ENCODE measurements around the gene MT2A. TPM values are rescaled to one million over a fixed set of nuclear protein-coding genes. Genes with fewer than 3 reads are reported as not detected.

The MT2A gene
- total RNA-seq, 1 donor from 2014 or later: 139 TPM

- Histone ChIP-seq H3K4me3 (ENCODE audit: low read depth, low read length) (no peak overlapping the region), H3K36me3 (ENCODE audit: control insufficient read depth, insufficient read depth, low read length) (no peaks in the 10 kb centered on the region), H3K27me3 (ENCODE audit: control insufficient read depth, insufficient read depth, low read length) (peaks cover 30% of the 10 kb centered on the region)
- no peak for TF ChIP-seq CTCF (IDR thresholded peaks at IDR 0.05; ENCODE audit: insufficient read depth, low read length, poor library complexity, severe bottlenecking)
- DNase-seq (ENCODE audit: low read depth): no peak
Observed at GRCh38 chr16:56640076-56640475, 31.7 kb downstream of the MT2A start.

DNA sequence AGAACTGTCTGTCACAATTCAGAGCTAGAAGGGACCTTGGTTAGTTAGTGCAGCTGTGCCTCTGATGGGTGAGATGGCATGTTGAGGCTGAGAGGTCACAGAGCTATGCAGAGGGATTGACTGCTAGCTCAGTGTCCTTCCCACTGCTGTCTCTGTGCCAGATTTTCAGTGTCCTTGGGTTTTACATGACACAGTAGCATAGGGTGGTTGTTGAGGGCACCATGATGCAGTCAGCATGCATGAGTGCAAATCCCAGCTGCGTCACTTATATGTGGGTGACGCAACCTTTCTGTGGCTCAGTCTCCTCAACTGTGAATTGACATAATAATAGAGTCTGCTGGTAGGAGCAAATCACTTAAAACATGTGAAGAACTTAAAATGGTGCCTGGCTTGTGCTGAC, 32.8 kb downstream of the MT2A start:
- Histone ChIP-seq H3K27me3 (ENCODE audit: control insufficient read depth, insufficient read depth, low read length) (peaks cover 22% of the 10 kb centered on the region), H3K4me3 (ENCODE audit: low read depth, low read length) (no peak overlapping the region), H3K36me3 (ENCODE audit: control insufficient read depth, insufficient read depth, low read length) (no peaks in the 10 kb centered on the region)
- no peak for DNase-seq (ENCODE audit: low read depth)
- no peak for TF ChIP-seq CTCF (IDR thresholded peaks at IDR 0.05; ENCODE audit: insufficient read depth, low read length, poor library complexity, severe bottlenecking)

DNA sequence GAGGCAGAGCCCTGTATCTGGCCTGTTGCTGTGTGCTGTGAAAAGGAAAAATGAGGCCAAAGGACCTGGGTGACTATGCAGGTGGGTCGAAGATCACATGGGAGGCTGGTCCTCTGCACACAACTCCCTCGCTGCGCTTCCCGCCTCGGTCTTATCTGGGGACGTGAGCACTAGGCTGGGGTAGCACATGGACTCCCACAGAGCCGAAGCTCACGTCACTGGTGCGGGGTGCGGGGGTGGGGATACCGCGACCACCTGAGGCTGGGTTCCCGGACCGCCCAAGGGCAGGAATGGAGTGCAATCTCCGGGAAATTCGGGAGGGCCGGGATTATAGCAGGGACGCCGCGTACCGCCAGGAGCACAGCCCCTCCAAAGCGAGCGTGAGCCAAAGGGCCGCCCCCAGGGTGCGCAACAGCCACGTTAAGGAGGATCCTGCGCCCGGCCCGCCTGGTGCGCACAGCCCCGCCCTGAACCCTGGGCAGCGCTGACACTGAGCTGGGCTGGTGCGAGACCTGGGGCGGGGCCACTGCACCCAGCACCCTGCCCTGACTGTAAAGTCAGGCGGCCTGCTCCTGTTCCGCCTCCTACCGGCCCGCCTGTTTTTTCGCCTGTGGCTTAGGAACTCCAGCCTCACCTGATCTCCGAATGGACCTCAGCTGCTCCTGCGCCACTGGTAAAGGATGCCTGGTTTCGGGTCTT, 34.8 kb downstream of the MT2A start:
- no peaks in the 10 kb centered on the region for H3K36me3 ChIP-seq (ENCODE audit: control insufficient read depth, insufficient read depth, low read length)
- no peak for DNase-seq (ENCODE audit: low read depth)
- H3K27me3 ChIP-seq (ENCODE audit: control insufficient read depth, insufficient read depth, low read length): peaks cover 23% of the 10 kb centered on the region
- H3K4me3 ChIP-seq (ENCODE audit: low read depth, low read length): peak overlapping the region; percentile 27
- TF ChIP-seq CTCF (IDR thresholded peaks at IDR 0.05; ENCODE audit: insufficient read depth, low read length, poor library complexity, severe bottlenecking): peak; percentile 66

DNA sequence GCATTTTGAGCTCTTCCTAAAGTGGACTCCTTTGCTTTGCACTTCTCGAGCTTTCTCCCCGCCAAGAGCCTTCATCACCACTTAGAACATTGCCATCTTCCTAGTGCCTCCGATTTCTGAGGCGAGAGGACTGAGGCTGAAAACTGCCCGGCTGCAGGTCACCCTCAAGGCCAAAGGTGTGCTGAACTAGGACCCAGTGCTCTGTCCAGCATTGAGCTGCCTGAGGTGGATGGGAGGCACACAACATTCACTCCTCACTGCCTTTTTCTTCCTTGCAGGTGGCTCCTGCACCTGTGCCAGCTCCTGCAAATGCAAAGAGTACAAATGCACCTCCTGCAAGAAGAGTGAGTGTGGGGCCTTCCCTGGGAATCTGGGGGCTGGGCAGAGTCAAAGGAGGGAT, 35.4 kb downstream of the MT2A start:
- no peaks in the 10 kb centered on the region for H3K36me3 ChIP-seq (ENCODE audit: control insufficient read depth, insufficient read depth, low read length)
- H3K4me3 ChIP-seq (ENCODE audit: low read depth, low read length): no peak overlapping the region
- no peak for DNase-seq (ENCODE audit: low read depth)
- peaks cover 25% of the 10 kb centered on the region for H3K27me3 ChIP-seq (ENCODE audit: control insufficient read depth, insufficient read depth, low read length)
- TF ChIP-seq CTCF (IDR thresholded peaks at IDR 0.05; ENCODE audit: insufficient read depth, low read length, poor library complexity, severe bottlenecking): no peak

- Histone ChIP-seq H3K36me3 (ENCODE audit: control insufficient read depth, insufficient read depth, low read length) (no peaks in the 10 kb centered on the region), H3K4me3 (ENCODE audit: low read depth, low read length) (no peak overlapping the region), H3K27me3 (ENCODE audit: control insufficient read depth, insufficient read depth, low read length) (peaks cover 29% of the 10 kb centered on the region)
- TF ChIP-seq CTCF (IDR thresholded peaks at IDR 0.05; ENCODE audit: insufficient read depth, low read length, poor library complexity, severe bottlenecking): no peak
- DNase-seq (ENCODE audit: low read depth): no peak
Observed at GRCh38 chr16:56645311-56645710, 36.9 kb downstream of the MT2A start.

- Histone ChIP-seq H3K27me3 (ENCODE audit: control insufficient read depth, insufficient read depth, low read length) (peaks cover 29% of the 10 kb centered on the region), H3K36me3 (ENCODE audit: control insufficient read depth, insufficient read depth, low read length) (no peaks in the 10 kb centered on the region), H3K4me3 (ENCODE audit: low read depth, low read length) (no peak overlapping the region)
- no peak for DNase-seq (ENCODE audit: low read depth)
- no peak for TF ChIP-seq CTCF (IDR thresholded peaks at IDR 0.05; ENCODE audit: insufficient read depth, low read length, poor library complexity, severe bottlenecking)
Observed at GRCh38 chr16:56645838-56646237, 37.5 kb downstream of the MT2A start.
